NCI-H2029 (cell line): ENCODE results near the gene APOLD1.

Experiments
- DNase-seq: peaks from one replicate; lab custom pipeline; 2025; lab: John Stamatoyannopoulos, UW

Gene APOLD1

GRCh38 chr12:12839873-12840579 lies 54.6 kb downstream of the APOLD1 start:
- no peak for DNase-seq

DNA sequence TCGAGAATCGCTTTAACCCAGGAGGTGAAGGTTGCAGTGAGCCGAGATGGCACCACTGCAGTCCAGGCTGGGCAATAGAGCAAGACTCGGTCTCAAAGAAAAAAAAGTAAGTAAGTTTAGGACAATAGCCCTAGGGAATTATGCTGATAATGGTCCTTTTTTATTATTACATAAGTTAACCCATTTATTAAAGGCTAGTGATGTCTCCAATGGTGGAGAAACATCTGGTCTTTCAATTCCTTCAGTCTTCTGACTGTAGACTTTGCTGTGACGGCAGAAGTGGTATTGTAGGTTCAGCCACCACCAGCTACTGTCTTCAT lies 55.1 kb downstream of the APOLD1 start:
- DNase-seq: no peak
